WI38 (cell line): ENCODE results near the gene PBX1.

ENCODE experiments used
- H3K4me3 ChIP-seq: 2 replicates; pipeline ENCODE4 v1.5.1; 2011; ENCODE audit warnings: low read depth, mild to moderate bottlenecking, control low read depth, low read length
- CTCF ChIP-seq: IDR thresholded peaks from 2 replicates; pipeline ENCODE4 v1.5.1; 2012; ENCODE audit warnings: low read depth, mild to moderate bottlenecking, control low read depth, low read length

The PBX1 gene

DNA sequence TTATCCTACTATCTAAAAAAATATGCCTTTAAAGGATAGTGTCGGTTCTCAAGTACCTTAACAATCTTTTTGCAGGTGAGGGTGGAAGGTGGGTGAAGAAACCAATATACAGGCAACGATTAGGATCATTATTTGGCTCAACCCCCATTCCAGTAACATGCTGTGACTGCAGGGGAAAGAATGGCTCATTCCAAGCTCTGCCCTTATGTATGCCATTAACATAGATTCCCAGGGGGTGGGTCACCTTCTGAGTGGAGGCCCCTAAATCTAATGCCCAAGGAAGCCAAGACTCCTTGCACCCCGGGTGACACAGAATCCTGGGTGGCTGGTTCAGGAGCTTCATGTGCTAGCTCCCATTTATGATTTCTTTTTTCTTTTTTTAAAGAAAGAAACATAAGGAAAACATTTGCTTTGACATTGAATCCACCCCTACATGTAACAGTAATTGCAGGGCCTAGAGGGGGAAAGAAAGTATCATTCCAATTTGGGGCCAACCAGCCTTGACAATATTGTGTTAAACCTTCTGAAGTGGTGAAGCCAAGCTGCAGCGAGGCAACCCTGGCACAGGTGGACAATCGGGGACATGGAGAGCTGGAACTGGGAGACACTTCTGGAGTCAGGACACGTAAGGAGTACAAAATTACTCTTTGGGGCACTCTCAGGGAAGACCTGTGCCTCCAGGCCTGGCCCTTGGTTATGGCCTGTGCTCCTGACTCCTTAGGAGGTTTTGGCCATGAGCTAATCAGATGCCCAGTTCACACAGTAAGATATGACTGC, 200.3 kb downstream of the PBX1 start:
- no peak for TF ChIP-seq CTCF
- no peak overlapping the region for H3K4me3 ChIP-seq

GRCh38 chr1:164759979-164760469, 201.0 kb downstream of the PBX1 start:
- H3K4me3 ChIP-seq = no peak overlapping the region
- TF ChIP-seq CTCF = no peak

DNA sequence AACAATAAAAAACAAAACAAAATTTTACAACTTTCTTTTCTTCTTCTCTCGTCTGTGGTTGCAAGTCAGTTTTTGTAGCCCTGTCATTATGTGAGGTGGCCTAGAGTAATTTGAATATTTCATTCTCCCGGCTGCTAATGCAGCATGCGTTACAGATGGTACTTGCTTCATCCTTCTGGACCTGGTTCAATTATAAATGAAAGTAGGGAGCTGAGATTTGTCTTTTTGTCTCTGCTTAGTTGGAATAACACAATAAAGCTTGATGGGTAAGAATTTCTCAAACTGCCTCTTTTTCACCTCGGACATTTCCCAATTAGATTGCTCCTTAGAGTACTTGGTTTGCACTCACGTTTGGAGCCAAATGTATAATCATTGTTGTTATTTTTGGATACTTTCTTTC, 201.6 kb downstream of the PBX1 start:
- H3K4me3 ChIP-seq = no peak overlapping the region
- no peak for TF ChIP-seq CTCF

- H3K4me3 ChIP-seq = no peak overlapping the region
- TF ChIP-seq CTCF = no peak
These were observed 202.0 kb downstream of the PBX1 start for GRCh38 chr1:164761009-164761408.

DNA sequence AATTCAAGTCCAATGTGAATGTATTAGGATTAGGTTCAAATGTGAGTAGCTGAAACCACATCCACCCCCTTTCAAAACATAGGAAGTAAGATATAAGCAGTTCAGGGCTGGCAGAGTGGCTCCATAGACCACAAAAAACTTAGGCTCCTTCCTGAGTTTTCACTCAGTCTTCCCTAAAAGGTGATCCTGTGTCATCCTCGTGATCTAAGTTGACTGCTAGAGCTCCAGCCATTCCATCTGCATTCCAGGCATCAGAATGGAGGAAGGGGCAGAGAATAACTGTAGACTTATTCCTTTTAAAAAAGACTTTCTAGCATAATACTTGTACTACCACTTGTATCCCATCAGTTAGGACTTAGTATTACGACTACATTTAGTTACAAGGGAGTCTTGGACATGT, 204.1 kb downstream of the PBX1 start:
- no peak for TF ChIP-seq CTCF

GRCh38 chr1:164764333-164764732, 205.3 kb downstream of the PBX1 start:
- TF ChIP-seq CTCF = no peak
- H3K4me3 ChIP-seq = no peak overlapping the region

More for the DNA sequence above, 204.1 kb downstream of the PBX1 start:
- no peak overlapping the region for H3K4me3 ChIP-seq

- H3K4me3 ChIP-seq = no peak overlapping the region
- TF ChIP-seq CTCF = no peak
These were observed 206.6 kb downstream of the PBX1 start for GRCh38 chr1:164765557-164765956.
